NK-92 (cell line): ENCODE data around the gene GRB10.

Experiments used
- DNase-seq: peaks from one replicate; lab custom pipeline; 2025; ENCODE audit not compliant: unreplicated experiment; lab: John Stamatoyannopoulos, UW

GRB10 gene

GRCh38 chr7:50640779-50641178, 141.9 kb downstream of the GRB10 start:
- DNase-seq, result no peak

- DNase-seq, result no peak
These were observed 142.4 kb downstream of the GRB10 start for GRCh38 chr7:50640256-50640655.

DNA sequence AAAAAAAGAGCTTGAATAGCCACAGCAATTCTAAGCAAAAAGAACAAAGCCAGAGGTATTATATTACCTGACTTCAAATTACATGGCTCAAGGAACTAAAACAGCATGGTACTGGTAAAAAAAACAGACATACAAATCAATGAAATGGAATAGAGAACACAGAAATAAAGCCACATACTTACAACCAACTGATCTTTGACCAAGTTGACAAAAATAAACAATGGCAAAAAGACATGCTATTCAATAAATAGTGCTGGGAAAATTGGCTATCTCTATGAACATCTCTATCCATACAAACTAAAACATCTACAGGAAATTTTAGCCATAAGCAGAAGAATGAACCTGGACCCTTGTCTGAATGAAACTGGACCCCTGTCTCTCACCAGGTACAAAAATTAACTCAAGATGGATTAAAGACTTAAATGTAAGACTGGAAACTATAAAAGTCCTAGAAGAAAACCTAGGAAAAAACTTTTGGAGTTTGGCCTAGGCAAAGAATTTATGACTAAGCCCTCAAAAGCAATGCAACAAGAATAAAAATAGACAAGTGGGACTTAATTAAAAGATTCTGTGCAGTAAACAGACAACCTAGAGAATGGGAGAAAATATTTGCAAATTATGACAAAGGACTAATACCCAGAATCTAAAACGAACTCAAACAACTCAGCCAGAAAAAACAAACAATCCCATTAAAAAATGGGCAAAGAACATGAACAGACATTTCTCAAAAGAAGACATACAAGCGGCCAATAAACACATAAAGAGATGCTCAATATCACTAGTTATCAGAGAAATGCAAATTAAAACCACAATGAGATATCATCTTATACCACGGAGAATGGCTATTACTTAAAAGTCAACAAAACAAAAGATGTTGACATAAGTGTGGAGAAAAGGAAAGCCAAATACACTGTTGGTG, 144.7 kb downstream of the GRB10 start:
- no peak for DNase-seq

- no peak for DNase-seq
These were observed 148.3 kb downstream of the GRB10 start for GRCh38 chr7:50634378-50634777.

GRCh38 chr7:50633414-50633710, 149.3 kb downstream of the GRB10 start:
- no peak for DNase-seq

DNA sequence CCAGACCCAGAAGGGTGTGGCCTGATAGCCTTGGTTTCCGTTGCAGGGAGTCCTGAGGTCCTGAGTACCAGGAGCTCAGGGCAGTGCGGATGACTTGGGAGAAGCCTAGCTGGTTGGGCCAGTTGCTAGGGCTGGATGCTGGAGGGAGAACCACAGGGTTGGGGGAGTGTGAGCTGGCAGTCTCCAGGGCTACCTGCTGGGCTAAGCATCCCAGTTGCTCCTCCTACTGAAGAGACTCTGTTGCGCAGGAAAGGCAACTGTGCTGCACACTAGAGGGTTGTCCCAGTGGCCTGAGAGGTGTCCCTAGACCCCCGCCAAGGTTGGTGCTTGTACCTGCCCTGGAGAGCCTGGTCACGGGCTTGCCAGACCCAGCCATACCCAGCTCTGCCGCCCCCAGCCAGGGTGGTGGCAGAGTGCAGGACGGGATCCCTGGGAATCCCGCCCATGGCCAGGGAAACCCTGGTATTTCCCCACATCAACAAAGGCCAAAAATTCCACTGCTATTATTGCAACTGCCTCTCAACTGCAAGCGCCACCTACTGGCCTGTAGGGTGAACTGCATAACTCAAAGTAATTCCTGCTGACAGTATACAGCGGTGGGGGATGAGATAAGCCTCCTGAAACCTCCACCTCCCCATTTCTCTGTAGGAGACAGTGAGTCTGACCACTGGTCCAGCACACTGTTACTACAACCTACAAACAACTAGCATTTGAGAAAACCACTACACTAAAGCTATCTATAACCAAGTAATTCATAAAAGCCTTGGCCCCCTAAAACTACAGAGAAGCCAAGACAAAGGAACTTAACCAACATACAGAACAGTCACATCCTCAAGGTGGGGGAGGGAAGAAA, 149.9 kb downstream of the GRB10 start:
- no peak for DNase-seq

DNA sequence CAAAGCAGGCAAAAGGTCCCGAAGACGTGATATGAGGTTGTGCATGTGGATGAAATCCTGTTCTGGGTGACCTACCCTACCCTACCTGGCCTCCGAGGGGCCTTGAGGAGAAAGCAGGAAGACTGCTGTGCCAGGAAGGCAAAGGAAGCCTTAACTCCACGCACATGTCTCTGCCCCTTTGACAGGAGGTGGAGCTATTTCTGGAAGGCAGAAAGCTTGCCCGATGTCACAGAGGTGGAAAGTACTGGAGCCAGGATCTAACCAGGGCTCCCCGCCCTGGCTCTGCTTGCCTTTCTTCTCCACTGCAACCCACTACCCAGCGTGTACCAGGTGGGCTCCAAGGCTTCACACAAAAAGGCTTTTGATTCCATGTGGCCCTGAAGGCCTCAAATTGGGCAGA, 151.1 kb downstream of the GRB10 start:
- no peak for DNase-seq

DNA sequence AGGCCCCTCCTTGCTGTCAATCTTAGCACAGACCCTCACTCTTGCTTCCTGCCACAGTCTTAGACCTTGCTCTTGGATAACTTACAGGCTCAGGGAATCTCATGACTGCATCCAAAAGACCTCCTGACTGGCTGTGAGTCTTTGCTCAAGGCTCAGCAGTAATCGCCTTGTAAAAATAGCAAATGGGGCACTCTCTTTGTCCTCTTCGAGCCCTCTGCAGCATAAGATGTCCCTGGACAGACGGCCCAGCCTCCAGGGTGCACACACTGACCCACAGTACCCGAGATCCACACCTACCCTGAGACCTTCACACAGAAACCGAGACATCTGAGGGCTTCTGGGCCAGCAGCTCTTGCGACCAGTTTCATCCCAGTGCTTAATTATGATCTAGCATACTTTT, 151.6 kb downstream of the GRB10 start:
- no peak for DNase-seq

DNA sequence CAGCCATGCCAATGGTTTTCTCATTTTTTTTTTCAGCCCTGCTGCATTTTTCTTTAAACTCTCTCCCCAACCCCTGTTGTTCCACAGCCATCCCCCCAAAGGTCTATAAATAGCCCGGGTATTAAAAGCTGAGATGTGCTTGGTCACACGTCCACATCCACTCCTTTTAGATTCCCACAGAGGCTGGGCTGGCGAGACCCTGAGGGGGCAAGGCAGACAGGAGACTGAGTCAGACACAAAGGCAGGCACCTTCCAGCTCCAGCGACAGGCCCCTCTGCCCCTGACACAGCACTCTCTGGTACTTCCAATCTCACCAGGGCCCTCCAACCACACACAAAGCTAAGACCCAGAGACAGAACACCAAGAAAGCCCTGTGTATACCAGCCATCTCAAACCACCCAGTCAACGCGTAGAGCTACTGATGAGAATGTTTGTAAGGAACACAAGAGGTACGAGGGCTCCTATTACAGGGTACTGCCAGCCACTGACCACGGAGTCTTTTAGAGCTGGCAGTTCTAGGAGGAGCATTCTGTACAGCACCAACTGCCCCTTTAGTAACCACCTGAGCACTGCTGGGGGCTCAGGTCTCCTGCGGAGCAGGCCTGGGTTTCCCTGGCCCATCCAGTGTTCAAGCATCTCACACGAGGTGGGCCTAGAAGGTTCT, 153.3 kb downstream of the GRB10 start:
- no peak for DNase-seq

DNA sequence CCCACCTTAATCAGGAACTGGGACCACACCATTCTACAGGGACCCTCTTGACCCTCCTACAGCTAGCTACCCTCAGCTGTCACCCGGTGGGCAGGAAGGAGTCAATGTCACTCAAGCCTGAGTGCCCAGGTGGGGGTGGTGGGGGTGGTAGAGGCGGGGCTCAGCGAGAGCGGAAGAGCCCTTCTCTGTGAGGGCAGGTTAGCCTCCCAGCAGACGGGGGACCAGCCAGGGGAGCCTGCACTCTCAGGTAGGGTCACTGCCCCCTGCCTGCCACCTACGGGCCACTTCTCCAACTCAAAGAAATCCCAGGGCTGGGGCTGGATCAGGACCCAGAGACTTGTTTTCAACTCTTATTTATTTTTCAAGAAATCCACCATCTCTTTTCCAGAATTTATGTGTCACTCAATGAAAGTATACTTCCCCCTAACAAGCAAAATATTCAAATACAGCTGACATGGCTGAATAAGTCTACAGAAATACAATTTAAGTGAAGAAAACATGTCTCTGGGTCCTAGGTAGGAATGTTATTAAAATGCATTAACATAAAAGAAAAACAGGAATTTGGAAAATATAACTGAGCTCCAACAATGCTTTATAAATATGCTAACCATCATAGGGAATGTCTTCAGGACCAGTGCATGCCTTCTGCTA, 154.1 kb downstream of the GRB10 start:
- DNase-seq, result no peak

- DNase-seq, result no peak
These were observed 154.8 kb downstream of the GRB10 start for GRCh38 chr7:50627824-50628361.

DNA sequence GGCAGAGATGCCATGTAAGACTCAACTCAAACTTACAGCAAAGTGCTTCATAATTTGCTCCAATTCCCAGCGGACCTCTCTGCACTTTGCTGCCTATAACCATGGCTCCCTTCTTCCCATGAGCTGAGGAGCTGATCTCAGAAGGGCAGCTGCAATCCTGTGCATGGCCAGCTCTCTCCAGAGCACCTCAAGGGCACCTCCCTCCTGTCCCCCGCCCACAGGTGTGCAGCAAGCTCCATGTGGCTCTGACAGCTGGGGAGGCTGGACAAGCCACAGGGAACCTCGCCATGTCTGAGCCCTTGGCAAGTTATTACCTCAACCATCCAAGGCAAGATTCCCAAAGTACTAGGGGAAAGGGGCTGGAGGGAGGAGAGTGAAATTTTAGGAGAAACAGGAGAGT, 156.4 kb downstream of the GRB10 start:
- no peak for DNase-seq

DNA sequence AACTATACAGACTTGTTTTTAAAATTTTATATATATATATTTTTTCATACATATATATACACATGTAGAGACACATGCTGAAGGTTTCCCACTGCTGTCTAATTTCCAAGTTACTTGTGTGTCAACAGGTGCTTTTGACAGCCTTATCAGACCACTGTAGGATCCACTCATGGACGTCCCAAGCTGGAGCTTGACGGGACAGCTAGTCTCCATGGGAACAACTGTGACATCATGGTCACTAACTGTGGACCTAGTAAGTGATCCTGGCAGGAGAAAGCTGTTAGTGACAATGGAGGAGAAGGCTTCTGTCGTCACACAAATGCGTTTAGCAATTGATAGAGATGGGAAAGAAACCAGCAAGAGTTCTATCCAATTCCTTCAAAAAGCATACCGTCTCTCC, 157.3 kb downstream of the GRB10 start:
- DNase-seq, result no peak

DNA sequence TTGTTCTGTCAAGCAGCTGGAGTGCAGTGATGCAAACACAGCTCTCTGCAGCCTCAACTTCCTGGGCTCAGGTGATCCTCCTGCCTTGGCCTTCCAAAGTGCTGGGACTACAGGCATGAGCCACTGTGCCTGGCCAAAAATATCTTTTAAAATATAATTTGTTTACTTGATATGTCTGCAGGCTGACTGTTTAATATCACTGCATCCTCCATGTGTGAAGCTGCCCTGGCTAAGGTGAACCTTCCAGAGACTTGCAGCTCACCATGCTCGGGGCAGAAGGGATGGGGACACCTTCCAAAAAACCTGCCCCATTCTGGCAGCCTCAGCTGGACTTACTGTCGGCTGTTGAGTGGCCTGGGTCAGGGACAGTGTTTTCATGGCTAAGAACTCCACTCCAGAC, 159.9 kb downstream of the GRB10 start:
- no peak for DNase-seq

- no peak for DNase-seq
These were observed 160.7 kb downstream of the GRB10 start for GRCh38 chr7:50621973-50622490.

- DNase-seq, result no peak
These were observed 161.5 kb downstream of the GRB10 start for GRCh38 chr7:50621206-50621605.

DNA sequence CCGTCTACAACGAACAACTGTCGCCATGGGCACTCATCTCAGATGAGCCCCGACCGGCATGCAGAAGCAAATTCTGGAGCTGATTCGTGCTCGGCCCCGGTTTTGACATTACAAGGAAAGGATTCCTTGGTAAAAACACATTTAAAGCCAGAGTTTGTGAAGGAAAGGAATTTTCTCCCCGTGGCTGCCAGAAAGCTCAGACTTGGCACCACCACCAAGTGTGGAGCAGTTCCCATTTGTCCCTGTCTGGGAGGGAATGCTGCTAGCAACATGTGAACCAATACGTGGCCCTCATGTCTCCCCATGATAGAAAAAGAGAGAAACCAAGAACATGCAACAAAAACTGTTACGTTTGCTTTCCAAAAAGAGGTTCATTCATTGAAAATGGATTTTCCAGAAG, 162.3 kb downstream of the GRB10 start:
- DNase-seq, result no peak

GRCh38 chr7:50619684-50620083, 163.0 kb downstream of the GRB10 start:
- DNase-seq, result no peak

DNA sequence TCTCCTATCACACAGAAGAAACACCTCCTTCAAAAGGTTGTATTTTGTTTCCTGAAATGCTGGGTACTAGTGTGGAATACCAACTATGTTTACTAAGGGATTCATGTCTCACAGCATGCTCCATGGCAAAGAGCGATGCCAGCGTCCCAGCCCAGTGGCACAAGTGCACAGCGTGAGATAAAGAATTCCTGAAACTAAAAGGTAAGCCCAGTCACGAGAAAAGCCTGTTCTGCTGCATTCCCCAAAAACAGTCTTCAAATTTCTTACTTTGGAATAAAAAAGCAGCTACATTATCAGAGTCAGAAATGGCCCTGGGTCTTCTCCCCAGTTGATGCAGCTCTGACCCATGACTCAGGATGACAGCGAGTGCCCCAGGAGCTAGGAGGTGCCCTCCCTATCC, 164.4 kb downstream of the GRB10 start:
- no peak for DNase-seq

GRCh38 chr7:50615519-50616080, 167.1 kb downstream of the GRB10 start:
- DNase-seq, result no peak
